GM23338 (cell line): ENCODE data around the gene CERS1. TPM values are rescaled to one million over a fixed set of nuclear protein-coding genes. Genes with fewer than 3 reads are reported as not detected.

Experiments used
- ATAC-seq: fragments of 200-7000 bp; cut with Tn5 transposase; 3 replicates; pipeline ENCODE4 v1.9.1; 2020
- DNase-seq: peaks from one replicate; pipeline ENCODE4 v3.0.0-alpha.2; 2015; ENCODE audit warnings: low spot score
- H2AFZ ChIP-seq: fragments of 200-600 bp; sonication (generic); 2 replicates; pipeline ENCODE4 v1.8.0; 2016; ENCODE audit warnings: antibody characterized with exemption, mild to moderate bottlenecking, moderate library complexity
- H3F3A ChIP-seq: fragments of 200-600 bp; sonication (generic); replicated peaks from 2 replicates; pipeline ENCODE4 v1.8.0; 2017; ENCODE audit warnings: antibody characterized with exemption, mixed run types, low read depth
- H3K27ac ChIP-seq: fragments of 200-600 bp; sonication (generic); 2 replicates; pipeline ENCODE4 v1.6.1; 2016; ENCODE audit warnings: low read depth
- H3K27me3 ChIP-seq: fragments of 200-600 bp; sonication (generic); 2 replicates; pipeline ENCODE4 v1.8.0; 2016; ENCODE audit warnings: mild to moderate bottlenecking, mixed run types, moderate library complexity; ENCODE audit not compliant: insufficient read depth
- H3K36me3 ChIP-seq: fragments of 200-600 bp; sonication (generic); 2 replicates; pipeline ENCODE4 v1.8.0; 2016; ENCODE audit warnings: mild to moderate bottlenecking; ENCODE audit not compliant: insufficient read depth
- H3K4me1 ChIP-seq: fragments of 200-600 bp; sonication (generic); 2 replicates; pipeline ENCODE4 v1.8.0; 2016; ENCODE audit warnings: mild to moderate bottlenecking, moderate library complexity; ENCODE audit not compliant: insufficient read depth
- H3K4me2 ChIP-seq: fragments of 200-600 bp; sonication (generic); 2 replicates; pipeline ENCODE4 v1.7.1; 2017; ENCODE audit warnings: mixed run types
- H3K4me3 ChIP-seq: fragments of 200-600 bp; sonication (generic); 2 replicates; pipeline ENCODE4 v1.6.1; 2016; ENCODE audit warnings: mixed run types
- H3K79me2 ChIP-seq: fragments of 200-600 bp; sonication (generic); replicated peaks from 2 replicates; pipeline ENCODE4 v1.8.0; 2017; ENCODE audit warnings: mild to moderate bottlenecking; ENCODE audit not compliant: insufficient read depth
- H3K9me2 ChIP-seq: fragments of 200-600 bp; sonication (generic); 2 replicates; pipeline ENCODE4 v1.8.0; 2017; ENCODE audit not compliant: insufficient read depth
- H4K20me1 ChIP-seq: fragments of 200-600 bp; sonication (generic); replicated peaks from 2 replicates; pipeline ENCODE4 v1.8.0; 2017; ENCODE audit warnings: mild to moderate bottlenecking; ENCODE audit not compliant: insufficient read depth
- H3K27ac Mint-ChIP-seq: 2 replicates; pipeline ENCODE4 v1.8.0; 2020; ENCODE audit warnings: inconsistent platforms, mild to moderate bottlenecking, moderate library complexity, mixed read lengths
- H3K27me3 Mint-ChIP-seq: 3 replicates; pipeline ENCODE4 v1.8.0; 2022; ENCODE audit warnings: low read depth, mild to moderate bottlenecking, moderate library complexity, mixed read lengths, inconsistent platforms; ENCODE audit not compliant: insufficient read depth, poor library complexity
- H3K36me3 Mint-ChIP-seq: 3 replicates; pipeline ENCODE4 v1.8.0; 2021; ENCODE audit warnings: low read depth, mild to moderate bottlenecking, inconsistent platforms, moderate library complexity, mixed read lengths
- H3K4me1 Mint-ChIP-seq: 3 replicates; pipeline ENCODE4 v1.8.0; 2020; ENCODE audit warnings: mild to moderate bottlenecking, inconsistent platforms, mixed read lengths
- H3K4me3 Mint-ChIP-seq: 3 replicates; pipeline ENCODE4 v1.8.0; 2021; ENCODE audit warnings: moderate library complexity, mild to moderate bottlenecking, inconsistent platforms, mixed read lengths
- H3K9me3 Mint-ChIP-seq: 3 replicates; pipeline ENCODE4 v1.8.0; 2020; ENCODE audit warnings: moderate library complexity, mild to moderate bottlenecking, inconsistent platforms, mixed read lengths
- CREB1 ChIP-seq: fragments of 250-450 bp; sonication (Bioruptor Pico); IDR thresholded peaks from 2 replicates; pipeline ENCODE4 v1.5.0; 2020; ENCODE audit warnings: low read depth, mild to moderate bottlenecking, moderate library complexity
- CTCF ChIP-seq, 2 experiments: fragments of 200-600 bp in 1 of 2; sonication (generic) in 1 of 2; conservative IDR thresholded peaks; 2 replicates each; pipeline versions ENCODE4 v1.5.1 to v1.6.1; 2016 to 2017; ENCODE audit warnings: antibody characterized with exemption in 2 of 2, low read depth in 2 of 2, mild to moderate bottlenecking in 2 of 2, moderate library complexity in 1 of 2
- ETS1 ChIP-seq: IDR thresholded peaks from 2 replicates; pipeline ENCODE4 v1.6.1; 2016; ENCODE audit warnings: antibody characterized with exemption
- EZH2 ChIP-seq: fragments of 200-600 bp; sonication (generic); IDR thresholded peaks from one replicate; pipeline ENCODE4 v1.8.0; 2017; ENCODE audit warnings: antibody characterized with exemption, mild to moderate bottlenecking, low read depth; ENCODE audit not compliant: unreplicated experiment
- EZH2phosphoT487 ChIP-seq: fragments of 200-600 bp; sonication (generic); IDR thresholded peaks from one replicate; pipeline ENCODE4 v1.8.1; 2018; ENCODE audit warnings: antibody characterized with exemption; ENCODE audit not compliant: unreplicated experiment
- JUNB ChIP-seq: IDR thresholded peaks from one replicate; pipeline ENCODE4 v1.6.1; 2016; ENCODE audit warnings: antibody characterized with exemption; ENCODE audit not compliant: unreplicated experiment
- NANOG ChIP-seq: IDR thresholded peaks from 2 replicates; pipeline ENCODE4 v1.6.1; 2016; ENCODE audit warnings: antibody characterized with exemption, borderline replicate concordance
- POLR2AphosphoS5 ChIP-seq: IDR thresholded peaks from 2 replicates; pipeline ENCODE4 v1.6.1; 2016; ENCODE audit warnings: antibody characterized with exemption, low read depth
- REST ChIP-seq: IDR thresholded peaks from one replicate; pipeline ENCODE4 v1.6.1; 2018; ENCODE audit warnings: antibody characterized with exemption; ENCODE audit not compliant: unreplicated experiment
- STAT1 ChIP-seq: IDR thresholded peaks from one replicate; pipeline ENCODE4 v1.6.1; 2016; ENCODE audit warnings: antibody characterized with exemption; ENCODE audit not compliant: unreplicated experiment
- ZNF114 ChIP-seq: fragments of 250-450 bp; sonication (Bioruptor Pico); IDR thresholded peaks from 2 replicates; pipeline ENCODE4 v1.5.0; 2020; ENCODE audit warnings: mild to moderate bottlenecking, moderate library complexity
- ZNF331 ChIP-seq: fragments of 250-450 bp; sonication (Bioruptor Pico); IDR thresholded peaks from 2 replicates; pipeline ENCODE4 v1.5.0; 2020; ENCODE audit warnings: low read depth, mild to moderate bottlenecking, moderate library complexity
- ZNF462 ChIP-seq: fragments of 250-450 bp; sonication (Bioruptor Pico); IDR thresholded peaks from 2 replicates; pipeline ENCODE4 v1.5.0; 2020; ENCODE audit warnings: mild to moderate bottlenecking, moderate library complexity
- polyA plus RNA-seq: library from polyadenylated mRNA; unstranded; fragments of >200 nt; fragmentation: Nextera tagmentation; extraction: Ambion mirVana; gene quantifications from 2 replicates; pipeline ENCODE4 v1.2.1, GENCODE V29; 2016
- total RNA-seq: library from RNA; depleted of rRNA; stranded (reverse); fragments of >200 nt; shearing (Covaris generic); gene quantifications from 2 replicates; pipeline ENCODE4 v1.2.3, GENCODE V29; 2014

CERS1 gene
- total and polyA plus RNA-seq, 2 experiments from 2014 or later = 11.1 to 12.2 TPM

GRCh38 chr19:18920400-18920799 is 24.4 kb upstream of the CERS1 start:
- Mint-ChIP-seq H3K36me3 (peaks cover 51% of the 10 kb centered on the region), H3K4me1 (peaks cover 9% of the 10 kb centered on the region), H3K27ac (peak overlapping the region; percentile 95; the same call in 1 of the 2 replicates), H3K27me3 (peaks cover 12% of the 10 kb centered on the region), H3K4me3 (peak overlapping the region; percentile 93), H3K9me3 (no peaks in the 10 kb centered on the region; the same call in 2 of the 3 replicates)
- H3K4me2 ChIP-seq = peak overlapping the region; percentile 95
- no peak for ATAC-seq
- H3K79me2 ChIP-seq = peaks cover 37% of the 10 kb centered on the region
- H3K27me3 ChIP-seq = no peaks in the 10 kb centered on the region
- no peak for DNase-seq
- H3K27ac ChIP-seq = 0 out of 2 replicates have a peak overlapping the region, but pooled peaks have one; percentile 1
- no peaks in the 10 kb centered on the region; the same call in 1 of the 2 replicates for H3K36me3 ChIP-seq
- TF ChIP-seq POLR2AphosphoS5 = no peak
- no peak for TF ChIP-seq STAT1
- TF ChIP-seq NANOG = no peak
- no peak for TF ChIP-seq REST
- no peak for TF ChIP-seq ZNF331 (CRISPR knock-in tag)
- no peak for TF ChIP-seq CREB1 (CRISPR knock-in tag)
- TF ChIP-seq JUNB = no peak
- TF ChIP-seq EZH2phosphoT487 = no peak
- TF ChIP-seq ZNF114 = no peak
- no peak for TF ChIP-seq ZNF462
- no peak for TF ChIP-seq EZH2
- no peak for TF ChIP-seq CTCF (conservative IDR thresholded peaks at IDR 0.05; ENCODE audit: low read depth in 2 of 2)
- TF ChIP-seq ETS1 = no peak
- 0 out of 2 replicates have a peak, but pooled peaks cover 9% of the 10 kb centered on the region for H3K4me1 ChIP-seq
- no peak overlapping the region for H2AFZ ChIP-seq
- no peaks in the 10 kb centered on the region for H3K9me2 ChIP-seq
- peaks cover 3% of the 10 kb centered on the region; the same call in 1 of the 2 replicates for H4K20me1 ChIP-seq
- H3K4me3 ChIP-seq = peak overlapping the region; percentile 80
- H3F3A ChIP-seq = 0 out of 2 replicates have a peak, but pooled peaks cover 3% of the 10 kb centered on the region
